IPS-20b (cell line): ENCODE data around the gene CCDC12.

Experiments
- H3K27ac ChIP-seq: one replicate; pipeline ENCODE4 v1.5.1; 2013; ENCODE audit warnings: low read length
- H3K27me3 ChIP-seq: 2 replicates; pipeline ENCODE4 v1.6.1; 2013; ENCODE audit warnings: mild to moderate bottlenecking, low read length, inconsistent platforms; ENCODE audit not compliant: insufficient read depth
- H3K36me3 ChIP-seq: 2 replicates; pipeline ENCODE4 v1.6.1; 2013; ENCODE audit warnings: low read depth, mild to moderate bottlenecking, inconsistent platforms, low read length, moderate library complexity; ENCODE audit not compliant: insufficient read depth
- H3K4me1 ChIP-seq: 2 replicates; pipeline ENCODE4 v1.6.1; 2013; ENCODE audit warnings: mild to moderate bottlenecking, control low read depth, inconsistent platforms, low read length, moderate library complexity; ENCODE audit not compliant: insufficient read depth
- H3K4me3 ChIP-seq: 2 replicates; pipeline ENCODE4 v1.5.1; 2013; ENCODE audit warnings: mild to moderate bottlenecking, low read length, inconsistent platforms
- H3K9ac ChIP-seq: 2 replicates; pipeline ENCODE4 v1.6.1; 2013; ENCODE audit warnings: low read depth, mild to moderate bottlenecking, inconsistent platforms, low read length, moderate library complexity
- H3K9me3 ChIP-seq: 2 replicates; pipeline ENCODE4 v1.6.1; 2013; ENCODE audit warnings: mild to moderate bottlenecking, low read depth, low read length, inconsistent platforms; ENCODE audit not compliant: insufficient read depth

CCDC12 gene

GRCh38 chr3:46895204-46895660, 81.3 kb downstream of the CCDC12 start:
- H3K9me3 ChIP-seq = no peaks in the 10 kb centered on the region
- no peak overlapping the region for H3K27ac ChIP-seq
- no peaks in the 10 kb centered on the region for H3K36me3 ChIP-seq
- no peak overlapping the region for H3K9ac ChIP-seq
- no peak overlapping the region for H3K4me3 ChIP-seq
- peaks cover 2% of the 10 kb centered on the region; the same call in 1 of the 2 replicates for H3K4me1 ChIP-seq
- peaks cover 40% of the 10 kb centered on the region for H3K27me3 ChIP-seq

- Histone ChIP-seq H3K27ac (no peak overlapping the region), H3K9me3 (no peaks in the 10 kb centered on the region), H3K9ac (no peak overlapping the region), H3K4me3 (no peak overlapping the region), H3K36me3 (no peaks in the 10 kb centered on the region), H3K27me3 (peaks cover 50% of the 10 kb centered on the region), H3K4me1 (peaks cover 2% of the 10 kb centered on the region; the same call in 1 of the 2 replicates)
Measured at GRCh38 chr3:46894256-46894655, 82.3 kb downstream of the CCDC12 start.

- Histone ChIP-seq H3K4me1 (peaks cover 2% of the 10 kb centered on the region; the same call in 1 of the 2 replicates), H3K9ac (no peak overlapping the region), H3K27ac (no peak overlapping the region), H3K36me3 (no peaks in the 10 kb centered on the region), H3K4me3 (no peak overlapping the region), H3K9me3 (no peaks in the 10 kb centered on the region), H3K27me3 (peaks cover 55% of the 10 kb centered on the region)
Measured at GRCh38 chr3:46893763-46894162, 82.8 kb downstream of the CCDC12 start.

- H3K9me3 ChIP-seq = no peaks in the 10 kb centered on the region
- peaks cover 60% of the 10 kb centered on the region for H3K27me3 ChIP-seq
- H3K36me3 ChIP-seq = no peaks in the 10 kb centered on the region
- H3K4me1 ChIP-seq = peaks cover 6% of the 10 kb centered on the region; the same call in 1 of the 2 replicates
- H3K27ac ChIP-seq = no peak overlapping the region
- no peak overlapping the region for H3K9ac ChIP-seq
- H3K4me3 ChIP-seq = peak overlapping the region; percentile 71; the same call in 1 of the 2 replicates
Measured at GRCh38 chr3:46893146-46893748, 83.3 kb downstream of the CCDC12 start.

GRCh38 chr3:46892285-46893145, 84.0 kb downstream of the CCDC12 start:
- no peak overlapping the region for H3K27ac ChIP-seq
- H3K36me3 ChIP-seq = no peaks in the 10 kb centered on the region
- H3K4me1 ChIP-seq = peaks cover 12% of the 10 kb centered on the region; the same call in 1 of the 2 replicates
- H3K4me3 ChIP-seq = peak overlapping the region; percentile 71
- peaks cover 65% of the 10 kb centered on the region for H3K27me3 ChIP-seq
- H3K9me3 ChIP-seq = no peaks in the 10 kb centered on the region
- H3K9ac ChIP-seq = no peak overlapping the region

GRCh38 chr3:46891132-46891531, 85.4 kb downstream of the CCDC12 start:
- H3K27me3 ChIP-seq = peaks cover 79% of the 10 kb centered on the region
- no peak overlapping the region for H3K27ac ChIP-seq
- H3K9ac ChIP-seq = no peak overlapping the region
- H3K4me3 ChIP-seq = no peak overlapping the region
- peaks cover 13% of the 10 kb centered on the region; the same call in 1 of the 2 replicates for H3K4me1 ChIP-seq
- no peaks in the 10 kb centered on the region for H3K9me3 ChIP-seq
- H3K36me3 ChIP-seq = no peaks in the 10 kb centered on the region

GRCh38 chr3:46890132-46890531, 86.4 kb downstream of the CCDC12 start:
- H3K4me1 ChIP-seq = peaks cover 13% of the 10 kb centered on the region; the same call in 1 of the 2 replicates
- peaks cover 89% of the 10 kb centered on the region for H3K27me3 ChIP-seq
- no peak overlapping the region for H3K27ac ChIP-seq
- H3K36me3 ChIP-seq = no peaks in the 10 kb centered on the region
- H3K4me3 ChIP-seq = no peak overlapping the region
- no peaks in the 10 kb centered on the region for H3K9me3 ChIP-seq
- no peak overlapping the region for H3K9ac ChIP-seq

- Histone ChIP-seq H3K27ac (no peak overlapping the region), H3K9ac (no peak overlapping the region), H3K4me1 (peaks cover 13% of the 10 kb centered on the region; the same call in 1 of the 2 replicates), H3K27me3 (peaks cover 94% of the 10 kb centered on the region), H3K9me3 (no peaks in the 10 kb centered on the region), H3K36me3 (no peaks in the 10 kb centered on the region), H3K4me3 (no peak overlapping the region)
Measured at GRCh38 chr3:46889381-46890110, 87.0 kb downstream of the CCDC12 start.

- peaks cover 96% of the 10 kb centered on the region for H3K27me3 ChIP-seq
Measured at GRCh38 chr3:46888705-46889104, 87.8 kb downstream of the CCDC12 start.

GRCh38 chr3:46887980-46888494, 88.5 kb downstream of the CCDC12 start:
- H3K4me1 ChIP-seq = peaks cover 13% of the 10 kb centered on the region; the same call in 1 of the 2 replicates
- H3K36me3 ChIP-seq = no peaks in the 10 kb centered on the region
- H3K4me3 ChIP-seq = no peak overlapping the region
- no peak overlapping the region for H3K27ac ChIP-seq
- H3K27me3 ChIP-seq = peaks cover 95% of the 10 kb centered on the region
- no peaks in the 10 kb centered on the region for H3K9me3 ChIP-seq
- no peak overlapping the region for H3K9ac ChIP-seq

More at GRCh38 chr3:46888705-46889104, 87.8 kb downstream of the CCDC12 start:
- Histone ChIP-seq H3K9me3 (no peaks in the 10 kb centered on the region), H3K9ac (no peak overlapping the region), H3K4me1 (peaks cover 13% of the 10 kb centered on the region; the same call in 1 of the 2 replicates), H3K36me3 (no peaks in the 10 kb centered on the region), H3K4me3 (no peak overlapping the region), H3K27ac (no peak overlapping the region)

- H3K27me3 ChIP-seq = peaks cover 92% of the 10 kb centered on the region
- no peak overlapping the region for H3K4me3 ChIP-seq
- H3K27ac ChIP-seq = no peak overlapping the region
- no peaks in the 10 kb centered on the region for H3K36me3 ChIP-seq
- no peaks in the 10 kb centered on the region for H3K9me3 ChIP-seq
- H3K9ac ChIP-seq = no peak overlapping the region
- peaks cover 10% of the 10 kb centered on the region; the same call in 1 of the 2 replicates for H3K4me1 ChIP-seq
Measured at GRCh38 chr3:46885612-46886011, 90.9 kb downstream of the CCDC12 start.
